Right lobe of liver (tissue), 6 donors: Measurements from ENCODE around the gene POLR2L. TPM values are rescaled to one million over a fixed set of nuclear protein-coding genes. Genes with fewer than 3 reads are reported as not detected.
A peak's percentile ranks its signal among the peaks of the same experiment; 100 is the strongest.

Source experiments
- ATAC-seq, 4 donors: fragments of 200-7000 bp; cut with Tn5 transposase; one replicate each; pipeline ENCODE4 v1.9.1; 2020; ENCODE audit warnings: mild to moderate bottlenecking in 4 of 4, moderate library complexity in 4 of 4
- DNase-seq, 3 donors: peaks; one replicate each; pipeline ENCODE4 v3.0.0-alpha.2; 2020
- H3K27ac ChIP-seq, 3 donors: fragments of 200-600 bp; one replicate each; pipeline ENCODE4 v1.8.0; 2022
- H3K27me3 ChIP-seq, 2 donors: fragments of 200-600 bp; one replicate each; pipeline ENCODE4 v1.8.0; 2022
- H3K36me3 ChIP-seq, 4 donors: fragments of 200-600 bp; sonication (generic) in 1 of 4; one replicate each; pipeline versions ENCODE4 v1.5.1 to v1.8.0; 2017 to 2022; ENCODE audit warnings: control low read depth in 1 of 4
- H3K4me1 ChIP-seq, 4 donors: fragments of 200-600 bp; sonication (generic) in 1 of 4; one replicate each; pipeline versions ENCODE4 v1.5.1 to v1.8.0; 2017 to 2022; ENCODE audit warnings: control low read depth in 1 of 4
- H3K4me3 ChIP-seq, 3 donors: fragments of 200-600 bp; one replicate each; pipeline ENCODE4 v1.8.0; 2022
- H3K9me3 ChIP-seq, 4 donors: fragments of 200-600 bp; sonication (generic) in 1 of 4; one replicate each; pipeline versions ENCODE4 v1.5.1 to v1.8.0; 2017 to 2022; ENCODE audit warnings: control low read depth in 1 of 4
- CTCF ChIP-seq, 4 donors: fragments of 200-600 bp in 3 of 4; fragments of 450-650 bp in 1 of 4; IDR thresholded peaks; one replicate each; pipeline versions ENCODE4 v1.5.1 to v1.8.0; 2016 to 2022; ENCODE audit warnings: antibody characterized with exemption in 4 of 4, mild to moderate bottlenecking in 2 of 4
- POLR2A ChIP-seq: fragments of 450-650 bp; IDR thresholded peaks from one replicate; pipeline ENCODE4 v1.6.1; 2017; ENCODE audit warnings: antibody characterized with exemption, mild to moderate bottlenecking
- WGBS: methylation state at CpG from one replicate; pipeline ENCODE4 v1.1.6; 2018; ENCODE audit warnings: low coverage, low lambda C conversion rate; ENCODE audit not compliant: insufficient coverage; ENCODE audit errors: missing lambda C conversion rate; 5-methylcytosine and 5-hydroxymethylcytosine counted together
- intact Hi-C, 2 donors: fragments of 100-400 bp; cut with DNase I; formaldehyde crosslinking; loops; one replicate each; pipeline versions ENCODE4 v1.11.2 to v1.14.1; 2022
- total RNA-seq, 6 experiments: library from RNA; depleted of rRNA in 2 of 6; stranded (reverse); fragments of >200 nt in 2 of 6; fragmentation: NEBNext Ultra II Directional in 3 of 6; extraction: Animal tissue kit (Norgen Biotek cat#: 25700) in 3 of 6; gene quantifications; one replicate each; pipeline versions ENCODE4 v1.1.0 to v1.2.4, GENCODE V29; 2016 to 2023
- donor health status: DM: no; HTN: yes; CAD: no.
- donor health status: DM: no; HTN: no; CAD: no.
- donor health status: DM: no; HTN: no; CAD: no.
- donor health status: DM: no; HTN: yes; CAD: no.
- donor health status: DM: no; HTN: yes; CAD: no.

The POLR2L gene
- total RNA-seq, 6 experiments from 2014 or later, result 34.5 to 88.1 (median 72.9) TPM

GRCh38 chr11:888310-889212 lies 46.2 kb upstream of the POLR2L start:
- no peak for ATAC-seq
- 68% methylated on average over 6 of the region's 45 CpGs for WGBS
- DNase-seq, result no peak
- H3K36me3 ChIP-seq, result no peaks in the 10 kb centered on the region
- intact Hi-C loops, result no loop called here
- no peaks in the 10 kb centered on the region for H3K4me1 ChIP-seq
- H3K27me3 ChIP-seq, result no peaks in the 10 kb centered on the region
- TF ChIP-seq CTCF (IDR thresholded peaks at IDR 0.05) (no peak), POLR2A (no peak)
- no peak overlapping the region for H3K4me3 ChIP-seq
- no peak overlapping the region for H3K27ac ChIP-seq
- H3K9me3 ChIP-seq, result no peaks in the 10 kb centered on the region

GRCh38 chr11:887589-887988 lies 45.3 kb upstream of the POLR2L start:
- WGBS, result 88% methylated on average over 9 of the region's 14 CpGs
- no peaks in the 10 kb centered on the region for H3K4me1 ChIP-seq

GRCh38 chr11:886568-886967 lies 44.2 kb upstream of the POLR2L start:
- no peak overlapping the region for H3K27ac ChIP-seq
- DNase-seq, result no peak
- H3K4me3 ChIP-seq, result no peak overlapping the region
- TF ChIP-seq CTCF (IDR thresholded peaks at IDR 0.05) (no peak), POLR2A (no peak)
- intact Hi-C loops, result no loop called here
- 97% methylated on average over 7 of the region's 17 CpGs for WGBS
- no peak for ATAC-seq
- H3K36me3 ChIP-seq, result peaks cover 0 to 6% (median 0%) of the 10 kb centered on the region in 4 donors
- H3K4me1 ChIP-seq, result no peaks in the 10 kb centered on the region
- no peaks in the 10 kb centered on the region for H3K9me3 ChIP-seq
- H3K27me3 ChIP-seq, result no peaks in the 10 kb centered on the region

More at GRCh38 chr11:887589-887988, 45.3 kb upstream of the POLR2L start:
- H3K9me3 ChIP-seq, result no peaks in the 10 kb centered on the region
- intact Hi-C loops, result no loop called here
- no peak for TF ChIP-seq CTCF (IDR thresholded peaks at IDR 0.05)
- TF ChIP-seq POLR2A, result no peak
- no peak for DNase-seq
- no peaks in the 10 kb centered on the region for H3K36me3 ChIP-seq
- H3K27ac ChIP-seq, result no peak overlapping the region
- H3K4me3 ChIP-seq, result no peak overlapping the region
- no peak for ATAC-seq
- no peaks in the 10 kb centered on the region for H3K27me3 ChIP-seq

GRCh38 chr11:884578-885070 lies 42.3 kb upstream of the POLR2L start:
- TF ChIP-seq CTCF (IDR thresholded peaks at IDR 0.05) (no peak), POLR2A (no peak)
- DNase-seq (no peak), ATAC-seq (peak in 1 of 4 donors; percentile 5)
- Histone ChIP-seq H3K9me3 (no peaks in the 10 kb centered on the region), H3K27ac (no peak overlapping the region), H3K4me1 (no peaks in the 10 kb centered on the region), H3K27me3 (no peaks in the 10 kb centered on the region), H3K4me3 (no peak overlapping the region), H3K36me3 (peaks cover 0 to 7% (median 0%) of the 10 kb centered on the region in 4 donors)
- 83% methylated on average over 1 of the region's 16 CpGs for WGBS
- intact Hi-C loops, result no loop called here
